Brain pericyte (primary cell): ENCODE results near the gene TRAF3.
"Not testable (repeated sequence)": the region's sequence is repeated elsewhere in the genome, so short reads cannot be mapped to it uniquely, and the experiment has no call there.

ENCODE experiments used
- DNase-seq: peaks from one replicate; pipeline ENCODE4 v3.0.0-alpha.2; 2012; ENCODE audit warnings: low read depth, low spot score

The TRAF3 gene

DNA sequence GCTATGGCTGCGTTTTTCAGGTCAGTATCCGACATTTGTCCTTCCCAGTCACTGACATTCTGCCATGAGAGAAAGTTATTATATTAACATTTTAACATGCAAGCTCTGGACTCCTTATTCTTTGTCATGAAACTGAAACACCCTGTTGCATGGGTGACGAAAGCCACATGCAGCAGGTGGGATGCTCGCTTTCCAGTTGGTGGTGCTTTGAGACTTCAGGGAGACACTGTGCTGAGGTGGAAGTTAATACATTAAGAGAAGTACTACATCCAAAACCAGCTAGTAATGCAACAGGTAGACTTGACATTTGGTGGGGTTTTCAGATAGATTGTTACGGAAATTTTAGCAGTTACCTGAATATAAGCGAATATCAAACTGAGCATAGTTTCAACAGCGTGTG is 112.4 kb downstream of the TRAF3 start:
- DNase-seq, result no peak

- DNase-seq, result no peak
Measured at GRCh38 chr14:102891111-102891510, 113.9 kb downstream of the TRAF3 start.

GRCh38 chr14:102891556-102891955 is 114.3 kb downstream of the TRAF3 start:
- no peak for DNase-seq

DNA sequence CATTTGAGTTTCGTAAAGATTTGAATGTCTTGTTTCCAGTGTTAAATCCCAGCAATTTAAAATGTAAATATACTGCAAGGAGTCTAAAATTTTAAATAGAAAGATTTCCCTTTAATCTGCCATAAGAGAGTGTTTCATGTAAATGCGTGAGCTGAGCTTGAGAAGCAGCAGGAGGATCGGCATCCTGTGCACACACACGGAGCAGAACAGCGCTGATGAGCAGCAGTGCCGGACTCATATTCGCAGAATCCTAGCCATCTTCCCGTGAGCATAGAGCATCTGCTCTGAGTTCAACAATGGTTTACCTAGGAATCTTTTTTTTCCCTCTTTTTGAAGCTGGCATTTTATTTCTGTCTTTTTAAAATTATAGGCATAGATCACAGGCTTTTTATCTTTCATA is 115.4 kb downstream of the TRAF3 start:
- no peak for DNase-seq

- DNase-seq, result peak; percentile 47
Measured at GRCh38 chr14:102893452-102893851, 116.2 kb downstream of the TRAF3 start.

- not testable (repeated sequence) for DNase-seq
Measured at GRCh38 chr14:102896735-102897134, 119.5 kb downstream of the TRAF3 start.

GRCh38 chr14:102897299-102898027 is 120.2 kb downstream of the TRAF3 start:
- DNase-seq, result no peak

DNA sequence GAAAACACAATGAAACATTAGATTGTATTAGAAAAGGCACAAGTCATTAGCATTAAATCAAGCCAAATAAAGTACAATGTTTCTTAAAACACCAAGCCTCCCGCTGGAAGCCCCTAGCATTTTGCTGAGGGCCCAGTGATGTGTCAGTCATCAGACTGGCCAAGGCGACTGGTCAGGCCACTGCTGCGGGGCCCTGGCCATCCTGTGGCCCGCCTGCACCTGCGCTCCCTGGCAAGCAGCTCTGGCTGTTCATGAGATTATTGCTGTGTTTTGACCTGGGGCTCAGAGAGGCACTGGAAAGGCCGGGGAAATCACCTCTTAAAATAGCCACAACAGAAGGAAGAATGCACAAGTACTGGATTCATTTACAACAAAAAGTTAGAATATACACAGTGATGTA is 121.0 kb downstream of the TRAF3 start:
- no peak for DNase-seq

DNA sequence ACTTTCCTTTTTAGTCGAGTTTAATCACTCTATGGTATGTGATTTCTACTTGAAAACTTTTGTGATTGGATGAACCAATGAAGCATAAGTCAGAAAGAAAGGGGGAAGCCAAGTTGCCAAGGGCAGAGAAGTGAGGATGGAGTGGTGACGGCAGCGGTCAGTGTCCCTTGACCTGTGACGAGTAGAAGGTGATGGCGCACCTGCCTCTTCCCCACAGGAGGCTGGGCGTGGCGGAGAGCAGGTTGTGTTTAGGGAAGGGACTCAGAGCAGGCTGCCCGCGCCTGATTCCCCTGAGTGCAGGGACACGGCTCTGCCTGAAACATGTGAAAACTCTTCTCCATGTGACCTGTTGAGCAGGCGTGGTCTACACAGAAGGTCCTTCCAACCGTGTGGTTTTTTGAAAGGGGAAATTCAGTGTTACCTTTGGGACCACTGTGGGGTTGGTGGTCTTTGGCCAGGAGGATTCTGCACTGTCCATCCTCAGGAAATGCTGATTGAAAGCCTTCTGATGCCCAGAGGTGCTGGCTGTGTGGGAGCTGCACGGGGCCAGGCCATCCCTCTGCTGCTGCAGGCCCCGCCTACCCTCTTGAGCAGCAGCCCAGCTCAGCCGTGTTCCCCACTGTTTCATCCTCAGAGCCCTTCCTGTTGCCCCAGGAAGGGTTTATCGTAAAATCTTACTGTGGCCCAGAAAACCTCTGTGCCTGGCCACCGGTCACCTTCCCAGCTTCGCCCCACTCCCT is 121.7 kb downstream of the TRAF3 start:
- no peak for DNase-seq

GRCh38 chr14:102899516-102899900 is 122.3 kb downstream of the TRAF3 start:
- no peak for DNase-seq

- no peak for DNase-seq
Measured at GRCh38 chr14:102900631-102901571, 123.7 kb downstream of the TRAF3 start.

- no peak for DNase-seq
Measured at GRCh38 chr14:102901633-102902032, 124.4 kb downstream of the TRAF3 start.

DNA sequence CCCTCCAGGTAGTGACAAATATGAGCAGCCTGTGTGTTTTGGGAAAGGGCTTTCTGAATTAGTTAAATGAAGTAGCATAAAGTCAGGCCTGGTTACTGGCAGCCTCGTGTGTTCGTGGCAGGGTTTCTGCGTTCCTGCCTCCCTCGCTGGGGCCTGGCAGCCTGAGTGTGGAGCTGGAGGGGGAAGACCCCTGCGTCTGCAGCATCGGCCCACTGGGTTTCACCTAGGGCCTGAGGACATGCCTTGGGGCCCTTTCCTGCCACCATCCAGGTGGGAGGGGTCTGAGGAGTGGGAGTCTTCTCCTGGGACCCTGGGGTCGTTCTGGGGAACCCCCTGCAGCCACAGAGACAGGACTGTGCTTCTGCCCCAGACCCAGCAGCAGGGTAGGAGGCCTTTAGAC is 124.8 kb downstream of the TRAF3 start:
- no peak for DNase-seq

DNA sequence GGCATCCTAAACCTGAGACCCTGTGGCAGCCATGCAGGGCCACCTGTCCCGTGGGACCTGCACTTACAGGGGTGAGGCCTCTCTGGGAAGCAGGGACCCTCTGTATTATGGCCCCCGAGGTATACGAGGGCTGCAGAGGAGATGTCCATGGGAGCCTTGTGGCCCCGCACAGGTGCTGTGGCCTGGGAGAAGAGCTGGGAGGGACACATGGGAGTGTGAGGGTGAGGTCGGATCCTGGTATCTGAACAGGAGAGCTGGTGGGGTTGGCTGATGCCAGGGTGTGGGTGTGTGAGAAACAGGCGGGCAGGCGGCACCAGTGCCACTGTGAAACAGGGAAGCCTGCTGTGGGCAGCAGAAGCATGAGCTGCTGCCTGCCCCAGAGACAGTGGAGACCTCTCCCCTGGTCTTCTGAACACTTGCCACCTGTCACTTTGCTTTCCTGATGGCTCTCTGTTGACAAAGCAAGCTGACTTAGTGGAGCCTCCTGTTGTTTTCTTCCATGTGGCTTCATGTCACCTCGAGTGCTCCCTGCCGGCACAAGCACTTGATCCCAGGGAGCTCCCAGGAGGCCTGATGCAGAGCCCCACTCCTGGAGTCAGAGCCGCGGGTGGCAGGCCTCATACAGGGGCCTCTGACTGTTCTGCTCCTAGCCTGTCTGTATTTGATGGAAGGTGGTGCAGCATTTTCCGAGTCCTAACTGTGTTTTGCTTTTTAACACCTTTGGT is 125.4 kb downstream of the TRAF3 start:
- no peak for DNase-seq

GRCh38 chr14:102903248-102903888 is 126.1 kb downstream of the TRAF3 start:
- DNase-seq, result no peak

DNA sequence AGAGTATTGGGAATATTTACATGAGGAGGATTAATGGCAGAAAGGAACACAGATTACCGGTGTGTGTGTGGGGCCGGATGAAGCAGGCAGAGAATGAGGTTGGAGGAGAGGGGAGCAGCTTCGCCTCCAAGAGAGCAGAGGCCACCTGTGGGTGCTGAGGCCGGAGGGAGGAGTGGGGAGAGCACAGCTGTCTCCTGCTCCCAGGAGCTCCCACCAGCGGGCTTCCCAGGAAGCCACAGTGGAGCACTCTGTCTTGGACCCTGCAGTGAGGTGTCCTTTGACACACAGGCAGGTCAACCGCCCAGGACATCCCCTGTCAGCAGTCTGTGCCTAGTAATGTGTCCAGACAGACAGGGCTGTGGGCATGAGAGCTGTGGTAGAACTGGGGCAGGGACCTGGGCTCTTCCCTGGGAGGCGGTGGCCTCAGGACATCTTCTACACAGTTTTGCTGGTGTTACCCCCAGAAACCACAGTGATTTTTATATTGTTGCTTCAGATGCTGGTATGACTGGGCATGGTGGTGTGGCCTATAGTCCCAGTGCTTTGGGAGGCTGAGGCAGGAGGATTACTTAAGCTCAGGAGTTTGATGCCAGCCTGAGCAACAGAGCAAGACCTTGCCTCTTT is 126.8 kb downstream of the TRAF3 start:
- no peak for DNase-seq

DNA sequence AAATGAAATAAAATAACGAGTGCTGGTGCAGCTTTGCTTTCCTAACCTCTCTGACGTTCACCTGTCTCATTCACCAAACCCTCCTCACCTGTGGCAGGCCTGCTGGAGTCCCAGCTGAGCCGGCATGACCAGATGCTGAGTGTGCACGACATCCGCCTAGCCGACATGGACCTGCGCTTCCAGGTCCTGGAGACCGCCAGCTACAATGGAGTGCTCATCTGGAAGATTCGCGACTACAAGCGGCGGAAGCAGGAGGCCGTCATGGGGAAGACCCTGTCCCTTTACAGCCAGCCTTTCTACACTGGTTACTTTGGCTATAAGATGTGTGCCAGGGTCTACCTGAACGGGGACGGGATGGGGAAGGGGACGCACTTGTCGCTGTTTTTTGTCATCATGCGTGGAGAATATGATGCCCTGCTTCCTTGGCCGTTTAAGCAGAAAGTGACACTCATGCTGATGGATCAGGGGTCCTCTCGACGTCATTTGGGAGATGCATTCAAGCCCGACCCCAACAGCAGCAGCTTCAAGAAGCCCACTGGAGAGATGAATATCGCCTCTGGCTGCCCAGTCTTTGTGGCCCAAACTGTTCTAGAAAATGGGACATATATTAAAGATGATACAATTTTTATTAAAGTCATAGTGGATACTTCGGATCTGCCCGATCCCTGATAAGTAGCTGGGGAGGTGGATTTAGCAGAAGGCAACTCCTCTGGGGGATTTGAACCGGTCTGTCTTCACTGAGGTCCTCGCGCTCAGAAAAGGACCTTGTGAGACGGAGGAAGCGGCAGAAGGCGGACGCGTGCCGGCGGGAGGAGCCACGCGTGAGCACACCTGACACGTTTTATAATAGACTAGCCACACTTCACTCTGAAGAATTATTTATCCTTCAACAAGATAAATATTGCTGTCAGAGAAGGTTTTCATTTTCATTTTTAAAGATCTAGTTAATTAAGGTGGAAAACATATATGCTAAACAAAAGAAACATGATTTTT is 128.2 kb downstream of the TRAF3 start:
- DNase-seq, result no peak

DNA sequence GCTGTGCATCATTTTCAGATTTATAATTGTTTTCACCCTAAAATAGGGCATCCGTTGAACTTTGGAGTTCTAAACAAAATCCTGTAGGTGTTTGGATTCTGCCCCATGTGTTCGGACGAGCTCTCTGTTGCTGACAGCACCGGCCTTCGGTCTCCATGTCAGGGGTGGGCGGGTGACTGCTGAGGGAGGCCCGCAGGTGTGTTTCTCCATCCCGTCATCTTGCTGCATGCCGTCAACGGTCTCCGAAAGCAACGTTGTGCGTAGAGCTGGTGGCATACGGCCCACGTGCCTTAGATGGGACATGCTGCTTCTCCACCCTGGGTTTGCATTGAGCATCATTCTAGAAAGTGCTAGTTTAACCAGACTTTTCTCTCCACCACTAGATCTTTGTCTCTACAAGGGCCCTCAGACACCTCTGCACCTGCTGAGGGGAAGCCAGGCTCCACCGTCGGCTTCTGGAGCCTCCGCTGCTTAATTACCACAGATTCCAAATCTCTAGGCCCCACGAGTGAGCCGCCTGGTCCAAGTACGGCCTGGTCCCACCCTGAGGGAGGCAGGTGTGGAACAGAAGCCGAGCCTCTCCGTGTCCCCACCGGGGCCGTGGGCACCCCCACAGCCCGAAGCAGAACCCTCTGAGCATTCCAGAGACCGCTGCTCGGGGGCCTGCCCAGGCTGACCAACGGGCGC is 129.5 kb downstream of the TRAF3 start:
- DNase-seq, result no peak
